H9 (cell line): ENCODE results near the gene SV2C. TPM values are rescaled to one million over a fixed set of nuclear protein-coding genes. Genes with fewer than 3 reads are reported as not detected.

Experiments
- DNase-seq: peaks from one replicate; pipeline ENCODE4 v3.0.0-alpha.2; 2017
- H2AFZ ChIP-seq: one replicate; pipeline ENCODE4 v1.6.1; 2013; ENCODE audit warnings: mild to moderate bottlenecking, low read length, control low read depth, moderate library complexity
- H2AK5ac ChIP-seq: 2 replicates; pipeline ENCODE4 v1.6.1; 2013; ENCODE audit warnings: low read length, control low read depth, mixed read lengths; ENCODE audit not compliant: insufficient read length
- H2BK120ac ChIP-seq: one replicate; pipeline ENCODE4 v1.6.1; 2013; ENCODE audit warnings: low read depth, mild to moderate bottlenecking, low read length, control low read depth, inconsistent platforms; ENCODE audit not compliant: poor library complexity, severe bottlenecking
- H2BK12ac ChIP-seq: 2 replicates; pipeline ENCODE4 v1.6.1; 2013; ENCODE audit warnings: low read length, control low read depth, mixed read lengths, low read depth; ENCODE audit not compliant: insufficient read length
- H2BK15ac ChIP-seq: 2 replicates; pipeline ENCODE4 v1.6.1; 2013; ENCODE audit warnings: low read depth, low read length, control low read depth
- H2BK20ac ChIP-seq: one replicate; pipeline ENCODE4 v1.6.1; 2013; ENCODE audit warnings: low read depth, mild to moderate bottlenecking, low read length, control low read depth, inconsistent platforms; ENCODE audit not compliant: poor library complexity, severe bottlenecking
- H2BK5ac ChIP-seq: 2 replicates; pipeline ENCODE4 v1.6.1; 2013; ENCODE audit warnings: low read length, control low read depth, mixed read lengths; ENCODE audit not compliant: insufficient read length
- H3K14ac ChIP-seq: 2 replicates; pipeline ENCODE4 v1.6.1; 2013; ENCODE audit warnings: low read length, control low read depth; ENCODE audit not compliant: insufficient read depth
- H3K18ac ChIP-seq: 2 replicates; pipeline ENCODE4 v1.6.1; 2013; ENCODE audit warnings: low read depth, mild to moderate bottlenecking, mixed read lengths, low read length, control low read depth; ENCODE audit not compliant: insufficient read length
- H3K23ac ChIP-seq: 2 replicates; pipeline ENCODE4 v1.6.1; 2013; ENCODE audit warnings: low read length, control low read depth, mixed read lengths, low read depth; ENCODE audit not compliant: insufficient read length
- H3K23me2 ChIP-seq: 2 replicates; pipeline ENCODE4 v1.6.1; 2013; ENCODE audit warnings: low read depth, mild to moderate bottlenecking, mixed read lengths, low read length, control low read depth; ENCODE audit not compliant: insufficient read length, poor library complexity, severe bottlenecking
- H3K27ac ChIP-seq: 2 replicates; pipeline ENCODE4 v1.5.1; 2013; ENCODE audit warnings: low read length, control low read depth, mixed read lengths, low read depth; ENCODE audit not compliant: insufficient read length
- H3K27me3 ChIP-seq: 2 replicates; pipeline ENCODE4 v1.6.1; 2013; ENCODE audit warnings: low read length, control low read depth, inconsistent platforms; ENCODE audit not compliant: insufficient read depth
- H3K4ac ChIP-seq: 2 replicates; pipeline ENCODE4 v1.6.1; 2013; ENCODE audit warnings: low read depth, mild to moderate bottlenecking, control low read depth, inconsistent platforms, low read length, moderate library complexity
- H3K4me1 ChIP-seq: 2 replicates; pipeline ENCODE4 v1.6.1; 2013; ENCODE audit warnings: low read length, control low read depth, inconsistent platforms; ENCODE audit not compliant: insufficient read depth
- H3K4me2 ChIP-seq: 2 replicates; pipeline ENCODE4 v1.6.1; 2013; ENCODE audit warnings: low read length, control low read depth, mixed read lengths; ENCODE audit not compliant: insufficient read length, insufficient read depth
- H3K56ac ChIP-seq: 2 replicates; pipeline ENCODE4 v1.6.1; 2013; ENCODE audit warnings: low read depth, mild to moderate bottlenecking, mixed read lengths, low read length, control low read depth; ENCODE audit not compliant: insufficient read length
- H3K79me1 ChIP-seq: 2 replicates; pipeline ENCODE4 v1.6.1; 2013; ENCODE audit warnings: low read depth, mild to moderate bottlenecking, moderate library complexity, low read length, control low read depth, inconsistent platforms; ENCODE audit not compliant: insufficient read depth, poor library complexity, severe bottlenecking
- H3K79me2 ChIP-seq: 2 replicates; pipeline ENCODE4 v1.6.1; 2013; ENCODE audit warnings: low read length, control low read depth, inconsistent platforms; ENCODE audit not compliant: insufficient read depth
- H3K9ac ChIP-seq: 2 replicates; pipeline ENCODE4 v1.6.1; 2013; ENCODE audit warnings: low read length, control low read depth, mixed read lengths; ENCODE audit not compliant: insufficient read length; ENCODE audit errors: extremely low read depth
- H3K9me3 ChIP-seq: one replicate; pipeline ENCODE4 v1.6.1; 2013; ENCODE audit warnings: low read depth, low read length, inconsistent platforms; ENCODE audit not compliant: control insufficient read depth
- H3T11ph ChIP-seq: one replicate; pipeline ENCODE4 v1.6.1; 2013; ENCODE audit warnings: mild to moderate bottlenecking, low read length, control low read depth, inconsistent platforms
- H4K20me1 ChIP-seq: one replicate; pipeline ENCODE4 v1.6.1; 2013; ENCODE audit not compliant: control insufficient read depth, insufficient read length, insufficient read depth
- H4K5ac ChIP-seq: 2 replicates; pipeline ENCODE4 v1.6.1; 2013; ENCODE audit warnings: low read depth, mild to moderate bottlenecking, mixed read lengths, low read length, control low read depth; ENCODE audit not compliant: insufficient read length
- H4K8ac ChIP-seq: replicated peaks from 2 replicates; pipeline ENCODE4 v1.6.1; 2013; ENCODE audit warnings: low read length, control low read depth, mixed read lengths, low read depth; ENCODE audit not compliant: insufficient read length
- H4K91ac ChIP-seq: 2 replicates; pipeline ENCODE4 v1.6.1; 2013; ENCODE audit warnings: low read depth, mild to moderate bottlenecking, moderate library complexity, mixed read lengths, low read length, control low read depth; ENCODE audit not compliant: insufficient read length
- H3K27ac Mint-ChIP-seq, 3 experiments: 2 replicates in 2 of 3; 3 replicates in 1 of 3; pipeline ENCODE4 v1.8.0; 2020 to 2021; ENCODE audit warnings: mixed read lengths in 3 of 3, mild to moderate bottlenecking in 1 of 3, moderate library complexity in 1 of 3
- H3K27me3 Mint-ChIP-seq: 2 replicates; pipeline ENCODE4 v1.8.0; 2021; ENCODE audit warnings: low read depth, mild to moderate bottlenecking, moderate library complexity, mixed read lengths
- H3K36me3 Mint-ChIP-seq, 3 experiments: 2 replicates in 2 of 3; 3 replicates in 1 of 3; pipeline ENCODE4 v1.8.0; 2020 to 2021; ENCODE audit warnings: low read depth in 3 of 3, mixed read lengths in 3 of 3; ENCODE audit not compliant: insufficient read depth in 1 of 3
- H3K4me1 Mint-ChIP-seq, 2 experiments: 2 replicates each; pipeline ENCODE4 v1.8.0; 2020; ENCODE audit warnings: mixed read lengths in 2 of 2
- H3K4me3 Mint-ChIP-seq, 2 experiments: 2 replicates in 1 of 2; 3 replicates in 1 of 2; pipeline ENCODE4 v1.8.0; 2020 to 2021; ENCODE audit warnings: mild to moderate bottlenecking in 2 of 2, mixed read lengths in 2 of 2, moderate library complexity in 1 of 2
- H3K9me3 Mint-ChIP-seq, 2 experiments: 2 replicates in 1 of 2; 3 replicates in 1 of 2; pipeline ENCODE4 v1.8.0; 2020; ENCODE audit warnings: mild to moderate bottlenecking in 2 of 2, mixed read lengths in 2 of 2, moderate library complexity in 1 of 2
- WGBS: extraction: QIAGEN DNeasy Blood & Tissue Kit; methylation state at CpG from one replicate; pipeline ENCODE4 v1.1.7; 2013; ENCODE audit warnings: missing lambda C conversion rate, low lambda C conversion rate, mixed read lengths; ENCODE audit not compliant: insufficient read length; ENCODE audit errors: extremely low coverage; 5-methylcytosine and 5-hydroxymethylcytosine counted together
- total RNA-seq: library from RNA; stranded (reverse); gene quantifications from 2 replicates; pipeline ENCODE4 v1.2.1, GENCODE V29; 2021
- TF ChIP-seq, protein P1 (sequence below): fragments of 200-600 bp; sonication (generic); conservative IDR thresholded peaks from 3 replicates; pipeline ENCODE4 v1.8.0; 2021; ENCODE audit warnings: antibody characterized with exemption, mild to moderate bottlenecking

Gene SV2C
- total RNA-seq, 1 experiment from 2014 or later, result 0.09 TPM

DNA sequence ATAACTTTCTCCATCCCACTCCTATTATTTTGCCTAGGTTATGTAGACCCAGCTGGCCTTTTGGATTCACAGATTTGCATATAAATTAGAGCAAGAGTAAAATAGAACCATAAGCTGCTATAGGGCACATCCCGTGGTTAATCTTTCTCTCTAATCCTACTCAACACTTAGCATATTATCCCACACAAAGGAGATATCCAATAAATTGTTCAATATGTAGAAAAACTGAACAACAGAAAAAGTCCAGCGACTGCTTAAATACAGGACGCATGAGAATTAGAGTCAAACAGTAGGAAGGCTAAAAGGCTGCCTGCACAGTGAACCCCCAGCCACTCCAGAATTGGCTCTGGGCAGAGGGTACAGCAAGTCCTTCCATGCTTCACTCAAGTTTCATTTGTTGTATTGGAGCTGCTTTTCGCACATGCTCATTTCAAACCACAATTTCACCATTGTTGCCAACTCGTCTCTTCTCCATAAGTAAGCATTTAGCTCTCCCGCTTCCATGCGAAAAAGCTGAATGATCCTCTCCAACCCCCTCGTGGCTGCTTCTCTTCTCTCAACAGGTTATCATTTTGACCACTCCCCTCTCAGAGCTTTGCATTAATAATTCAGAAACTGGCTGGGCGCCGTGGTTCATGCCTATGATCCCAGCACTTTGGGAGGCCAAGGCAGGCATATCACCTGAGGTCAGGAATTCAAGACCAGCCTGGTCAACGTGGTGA, 305.8 kb downstream of the SV2C start:
- no peak overlapping the region for H3K4ac ChIP-seq
- H3T11ph ChIP-seq, result no peak overlapping the region
- H3K27ac Mint-ChIP-seq, result peak overlapping the region in 1 of 3 experiments; percentile 63; a peak in 1 of 7 replicates
- DNase-seq, result no peak
- TF ChIP-seq, protein P1, sequence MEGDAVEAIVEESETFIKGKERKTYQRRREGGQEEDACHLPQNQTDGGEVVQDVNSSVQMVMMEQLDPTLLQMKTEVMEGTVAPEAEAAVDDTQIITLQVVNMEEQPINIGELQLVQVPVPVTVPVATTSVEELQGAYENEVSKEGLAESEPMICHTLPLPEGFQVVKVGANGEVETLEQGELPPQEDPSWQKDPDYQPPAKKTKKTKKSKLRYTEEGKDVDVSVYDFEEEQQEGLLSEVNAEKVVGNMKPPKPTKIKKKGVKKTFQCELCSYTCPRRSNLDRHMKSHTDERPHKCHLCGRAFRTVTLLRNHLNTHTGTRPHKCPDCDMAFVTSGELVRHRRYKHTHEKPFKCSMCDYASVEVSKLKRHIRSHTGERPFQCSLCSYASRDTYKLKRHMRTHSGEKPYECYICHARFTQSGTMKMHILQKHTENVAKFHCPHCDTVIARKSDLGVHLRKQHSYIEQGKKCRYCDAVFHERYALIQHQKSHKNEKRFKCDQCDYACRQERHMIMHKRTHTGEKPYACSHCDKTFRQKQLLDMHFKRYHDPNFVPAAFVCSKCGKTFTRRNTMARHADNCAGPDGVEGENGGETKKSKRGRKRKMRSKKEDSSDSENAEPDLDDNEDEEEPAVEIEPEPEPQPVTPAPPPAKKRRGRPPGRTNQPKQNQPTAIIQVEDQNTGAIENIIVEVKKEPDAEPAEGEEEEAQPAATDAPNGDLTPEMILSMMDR, result no peak
- no peak overlapping the region for H3K23ac ChIP-seq
- no peak overlapping the region for H4K91ac ChIP-seq
- no peak overlapping the region for H4K8ac ChIP-seq
- H3K9me3 Mint-ChIP-seq, result no peaks in the 10 kb centered on the region
- WGBS, result no CpG with 5 or more reads among the region's 11 CpGs
- H4K5ac ChIP-seq, result no peak overlapping the region
- H2AK5ac ChIP-seq, result no peak overlapping the region
- no peak overlapping the region for H2BK12ac ChIP-seq
- 0 out of 2 replicates have a peak, but pooled peaks cover 1% of the 10 kb centered on the region for H3K27me3 Mint-ChIP-seq
- no peaks in the 10 kb centered on the region for H3K79me1 ChIP-seq
- no peak overlapping the region for H3K4me3 Mint-ChIP-seq
- H3K23me2 ChIP-seq, result no peaks in the 10 kb centered on the region
- no peaks in the 10 kb centered on the region for H3K79me2 ChIP-seq
- no peaks in the 10 kb centered on the region for H3K27me3 ChIP-seq
- H2BK120ac ChIP-seq, result no peak overlapping the region
- H3K56ac ChIP-seq, result no peak overlapping the region
- peaks cover 4% of the 10 kb centered on the region; the same call in 1 of the 2 replicates for H3K4me1 ChIP-seq
- H3K14ac ChIP-seq, result no peak overlapping the region
- no peaks in the 10 kb centered on the region for H4K20me1 ChIP-seq
- no peak overlapping the region for H2BK5ac ChIP-seq
- no peak overlapping the region for H2BK15ac ChIP-seq
- H2BK20ac ChIP-seq, result no peak overlapping the region
- H3K4me1 Mint-ChIP-seq, result peaks cover 21 to 35% of the 10 kb centered on the region in 2 experiments
- H3K18ac ChIP-seq, result no peak overlapping the region
- no peak overlapping the region for H2AFZ ChIP-seq
- no peak overlapping the region for H3K9ac ChIP-seq
- H3K27ac ChIP-seq, result no peak overlapping the region
- H3K9me3 ChIP-seq, result no peaks in the 10 kb centered on the region
- no peaks in the 10 kb centered on the region for H3K36me3 Mint-ChIP-seq
- no peak overlapping the region for H3K4me2 ChIP-seq
